Transverse colon (tissue), 4 donors: ENCODE measurements around the gene RAD9B. TPM values are rescaled to one million over a fixed set of nuclear protein-coding genes. Genes with fewer than 3 reads are reported as not detected.

Source experiments
- DNase-seq: peaks from one replicate; pipeline ENCODE4 v3.0.0-alpha.2; 2019
- H3K27ac ChIP-seq, 4 donors: fragments of 200-600 bp; sonication (generic); 2 replicates each; pipeline ENCODE4 v1.5.1; 2016 to 2018; ENCODE audit warnings: inconsistent platforms in 4 of 4
- H3K27me3 ChIP-seq: fragments of 200-600 bp; sonication (generic); 2 replicates; pipeline ENCODE4 v1.5.1; 2017; ENCODE audit warnings: inconsistent platforms
- H3K36me3 ChIP-seq, 4 donors: fragments of 200-600 bp; sonication (generic); 2 replicates each; pipeline ENCODE4 v1.5.1; 2017 to 2019; ENCODE audit warnings: inconsistent platforms in 4 of 4
- H3K4me1 ChIP-seq, 4 donors: fragments of 200-600 bp; sonication (generic); 2 replicates each; pipeline ENCODE4 v1.5.1; 2017 to 2020; ENCODE audit warnings: inconsistent platforms in 4 of 4
- H3K4me3 ChIP-seq, 4 donors: fragments of 200-600 bp; sonication (generic); 1 replicate in 1 of 4; 2 replicates in 3 of 4; pipeline versions ENCODE4 v1.5.1 to v1.6.1; 2017 to 2019; ENCODE audit warnings: inconsistent platforms in 4 of 4
- H3K9me3 ChIP-seq, 2 donors: fragments of 200-600 bp; sonication (generic); 2 replicates each; pipeline ENCODE4 v1.5.1; 2017 to 2019; ENCODE audit warnings: inconsistent platforms in 2 of 2
- CTCF ChIP-seq, 5 experiments: fragments of 200-600 bp in 3 of 5; fragments of 450-650 bp in 2 of 5; sonication (generic) in 3 of 5; IDR thresholded peaks; 1 replicate in 2 of 5; 2 replicates in 3 of 5; pipeline ENCODE4 v1.5.1; 2016 to 2017; ENCODE audit warnings: antibody characterized with exemption in 5 of 5, inconsistent platforms in 3 of 5, mild to moderate bottlenecking in 2 of 5, moderate library complexity in 1 of 5
- EP300 ChIP-seq: sonication (generic); formaldehyde crosslinking; IDR thresholded peaks from one replicate; pipeline ENCODE4 v1.6.1; 2017; ENCODE audit warnings: antibody characterized with exemption, low read depth
- POLR2A ChIP-seq: fragments of 450-650 bp; IDR thresholded peaks from one replicate; pipeline ENCODE4 v1.6.1; 2016; ENCODE audit warnings: antibody characterized with exemption, mild to moderate bottlenecking, moderate library complexity
- POLR2AphosphoS5 ChIP-seq, 3 donors: sonication (generic); formaldehyde crosslinking; IDR thresholded peaks; one replicate each; pipeline ENCODE4 v1.6.1; 2016; ENCODE audit warnings: antibody characterized with exemption in 3 of 3
- WGBS, 2 donors: methylation state at CpG; one replicate each; pipeline ENCODE4 v1.1.5; 2018; ENCODE audit warnings: low coverage in 1 of 2; 5-methylcytosine and 5-hydroxymethylcytosine counted together
- in situ Hi-C, 4 donors: fragments of 200-750 bp; cut with MboI; loops; one replicate each; pipeline versions ENCODE4 v1.15.0 to v1.15.1; 2017; ENCODE audit warnings: low sequenced_read_pairs in 3 of 4, low pct_ligation_motif_present in 1 of 4, low pct_unique_long_range_greater_than_20kb in 1 of 4
- intact Hi-C: fragments of 100-400 bp; cut with DNase I; formaldehyde crosslinking; loops from one replicate; pipeline ENCODE4 v1.15.1; 2023; ENCODE audit warnings: low total_unique reads
- total RNA-seq, 4 donors: library from RNA; depleted of rRNA; stranded (reverse); fragments of >200 nt; gene quantifications; one replicate each; pipeline ENCODE4 v1.1.0, GENCODE V29; 2016

RAD9B gene
- total RNA-seq, 4 donors from 2014 or later, result 0.27 to 0.32 TPM; not detected in 2

DNA sequence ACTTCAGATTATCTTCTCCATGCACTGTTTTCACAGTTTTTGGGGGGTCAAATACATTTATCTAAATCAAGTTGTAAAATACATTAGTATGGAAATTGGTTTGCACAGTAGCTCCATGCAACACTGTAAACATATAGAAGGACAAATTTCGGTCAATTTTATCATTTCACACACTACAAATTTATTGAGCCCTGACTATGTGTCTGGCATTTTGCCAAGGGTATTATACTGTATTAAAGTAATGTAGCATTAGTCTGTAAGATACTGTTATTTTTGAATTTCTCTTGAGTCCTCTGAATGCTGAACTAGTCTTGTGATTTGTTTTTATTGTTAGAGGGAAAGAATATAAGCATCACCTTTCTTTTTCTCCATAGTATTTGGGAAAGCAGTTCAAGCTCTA is 1.3 kb downstream of the RAD9B start:
- H3K9me3 ChIP-seq, result no peaks in the 10 kb centered on the region
- no peak for DNase-seq
- H3K4me1 ChIP-seq, result peaks cover 18 to 28% (median 24%) of the 10 kb centered on the region in 4 donors
- intact Hi-C loops, result no loop called here
- in situ Hi-C loops, result loop anchor here in 2 of 4 donors (10.0 to 25.0 kb wide), 2 partner anchors 49 to 209 kb away; partner anchors contain the start of gene ARPC3 (in 1 of the 2)
- WGBS, 2 donors, result 79 to 89% methylated on average over 1 of the region's 1 CpG
- H3K27me3 ChIP-seq, result no peaks in the 10 kb centered on the region
- H3K4me3 ChIP-seq, result no peak overlapping the region
- TF ChIP-seq POLR2AphosphoS5 (IDR thresholded peaks at IDR 0.05) (no peak), CTCF (IDR thresholded peaks at IDR 0.05) (no peak), POLR2A (no peak), EP300 (no peak)
- no peak overlapping the region for H3K27ac ChIP-seq
- H3K36me3 ChIP-seq, result no peaks in the 10 kb centered on the region

GRCh38 chr12:110505332-110505731 is 3.2 kb downstream of the RAD9B start:
- TF ChIP-seq POLR2A, result no peak
- TF ChIP-seq EP300, result no peak
- TF ChIP-seq CTCF (IDR thresholded peaks at IDR 0.05), result no peak
- no peak for TF ChIP-seq POLR2AphosphoS5 (IDR thresholded peaks at IDR 0.05)
- intact Hi-C loops (no loop called here), in situ Hi-C loops (loop anchor here in 2 of 4 donors (10.0 to 25.0 kb wide), 2 partner anchors 51 to 207 kb away; partner anchors contain the start of gene ARPC3 (in 1 of the 2))
- Histone ChIP-seq H3K27me3 (no peaks in the 10 kb centered on the region), H3K9me3 (no peaks in the 10 kb centered on the region), H3K36me3 (no peaks in the 10 kb centered on the region), H3K4me1 (peaks cover 9 to 16% (median 10%) of the 10 kb centered on the region in 4 donors), H3K27ac (no peak overlapping the region), H3K4me3 (no peak overlapping the region)
- WGBS, 2 donors, result 77 to 86% methylated on average over 3 of the region's 3 CpGs
- no peak for DNase-seq

- in situ Hi-C loops, result loop anchor here in 2 of 4 donors (10.0 to 25.0 kb wide), 2 partner anchors 53 to 204 kb away; partner anchors contain the start of gene ARPC3 (in 1 of the 2)
- Histone ChIP-seq H3K9me3 (no peaks in the 10 kb centered on the region), H3K27me3 (no peaks in the 10 kb centered on the region), H3K4me3 (no peak overlapping the region), H3K36me3 (no peaks in the 10 kb centered on the region), H3K4me1 (peaks cover 0 to 6% (median 3%) of the 10 kb centered on the region in 4 donors), H3K27ac (no peak overlapping the region)
- TF ChIP-seq CTCF (IDR thresholded peaks at IDR 0.05) (no peak), POLR2AphosphoS5 (IDR thresholded peaks at IDR 0.05) (no peak), EP300 (no peak), POLR2A (no peak)
- no peak for DNase-seq
- 88 to 90% methylated on average over 3 to 4 of the region's 4 CpGs for WGBS, 2 donors
- intact Hi-C loops, result no loop called here
Measured at GRCh38 chr12:110508071-110508586, 6.0 kb downstream of the RAD9B start.

DNA sequence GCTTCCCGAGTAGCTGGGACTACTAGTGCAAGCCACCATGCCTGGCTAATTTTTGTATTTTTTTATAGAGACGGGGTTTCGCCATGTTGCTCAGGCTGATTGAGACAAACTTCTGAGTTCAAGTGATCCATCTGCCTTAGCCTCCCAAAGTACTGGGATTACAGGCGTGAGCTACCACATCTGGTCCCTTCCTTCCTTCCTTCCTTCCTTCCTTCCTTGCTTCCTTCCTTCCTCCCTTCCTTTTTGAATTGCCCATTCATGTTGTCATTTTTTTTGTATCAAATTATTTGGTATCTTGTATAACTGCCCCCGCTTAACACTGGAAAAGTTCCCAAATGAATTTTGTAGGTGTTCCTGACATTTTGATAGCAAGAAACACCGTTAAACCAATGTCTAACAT is 11.7 kb downstream of the RAD9B start:
- Histone ChIP-seq H3K36me3 (no peaks in the 10 kb centered on the region), H3K9me3 (no peaks in the 10 kb centered on the region), H3K4me1 (peaks cover 0 to 7% (median 3%) of the 10 kb centered on the region in 4 donors), H3K27me3 (no peaks in the 10 kb centered on the region), H3K4me3 (no peak overlapping the region), H3K27ac (no peak overlapping the region)
- 75 to 98% methylated on average over 4 to 6 of the region's 6 CpGs for WGBS, 2 donors
- no peak for DNase-seq
- in situ Hi-C loops, result loop anchor here (5.0 to 25.0 kb wide), 4 partner anchors 88 to 198 kb away; no protein-coding TSS in a partner anchor
- TF ChIP-seq EP300 (no peak), CTCF (IDR thresholded peaks at IDR 0.05) (no peak), POLR2A (no peak), POLR2AphosphoS5 (IDR thresholded peaks at IDR 0.05) (no peak)
- intact Hi-C loops, result loop anchor here (5.0 kb wide), 1 partner anchor 88 kb away; no protein-coding TSS in a partner anchor
